H9 (cell line): ENCODE measurements around the gene NKAIN4. TPM values are rescaled to one million over a fixed set of nuclear protein-coding genes. Genes with fewer than 3 reads are reported as not detected.

ENCODE experiments used
- DNase-seq: peaks from one replicate; pipeline ENCODE4 v3.0.0-alpha.2; 2017
- H2AFZ ChIP-seq: one replicate; pipeline ENCODE4 v1.6.1; 2013; ENCODE audit warnings: mild to moderate bottlenecking, low read length, control low read depth, moderate library complexity
- H2AK5ac ChIP-seq: 2 replicates; pipeline ENCODE4 v1.6.1; 2013; ENCODE audit warnings: low read length, control low read depth, mixed read lengths; ENCODE audit not compliant: insufficient read length
- H2BK120ac ChIP-seq: one replicate; pipeline ENCODE4 v1.6.1; 2013; ENCODE audit warnings: low read depth, mild to moderate bottlenecking, low read length, control low read depth, inconsistent platforms; ENCODE audit not compliant: poor library complexity, severe bottlenecking
- H2BK12ac ChIP-seq: 2 replicates; pipeline ENCODE4 v1.6.1; 2013; ENCODE audit warnings: low read length, control low read depth, mixed read lengths, low read depth; ENCODE audit not compliant: insufficient read length
- H2BK15ac ChIP-seq: 2 replicates; pipeline ENCODE4 v1.6.1; 2013; ENCODE audit warnings: low read depth, low read length, control low read depth
- H2BK20ac ChIP-seq: one replicate; pipeline ENCODE4 v1.6.1; 2013; ENCODE audit warnings: low read depth, mild to moderate bottlenecking, low read length, control low read depth, inconsistent platforms; ENCODE audit not compliant: poor library complexity, severe bottlenecking
- H2BK5ac ChIP-seq: 2 replicates; pipeline ENCODE4 v1.6.1; 2013; ENCODE audit warnings: low read length, control low read depth, mixed read lengths; ENCODE audit not compliant: insufficient read length
- H3K14ac ChIP-seq: 2 replicates; pipeline ENCODE4 v1.6.1; 2013; ENCODE audit warnings: low read length, control low read depth; ENCODE audit not compliant: insufficient read depth
- H3K18ac ChIP-seq: 2 replicates; pipeline ENCODE4 v1.6.1; 2013; ENCODE audit warnings: low read depth, mild to moderate bottlenecking, mixed read lengths, low read length, control low read depth; ENCODE audit not compliant: insufficient read length
- H3K23ac ChIP-seq: 2 replicates; pipeline ENCODE4 v1.6.1; 2013; ENCODE audit warnings: low read length, control low read depth, mixed read lengths, low read depth; ENCODE audit not compliant: insufficient read length
- H3K23me2 ChIP-seq: 2 replicates; pipeline ENCODE4 v1.6.1; 2013; ENCODE audit warnings: low read depth, mild to moderate bottlenecking, mixed read lengths, low read length, control low read depth; ENCODE audit not compliant: insufficient read length, poor library complexity, severe bottlenecking
- H3K27ac ChIP-seq: 2 replicates; pipeline ENCODE4 v1.5.1; 2013; ENCODE audit warnings: low read length, control low read depth, mixed read lengths, low read depth; ENCODE audit not compliant: insufficient read length
- H3K27me3 ChIP-seq: 2 replicates; pipeline ENCODE4 v1.6.1; 2013; ENCODE audit warnings: low read length, control low read depth, inconsistent platforms; ENCODE audit not compliant: insufficient read depth
- H3K4ac ChIP-seq: 2 replicates; pipeline ENCODE4 v1.6.1; 2013; ENCODE audit warnings: low read depth, mild to moderate bottlenecking, control low read depth, inconsistent platforms, low read length, moderate library complexity
- H3K4me1 ChIP-seq: 2 replicates; pipeline ENCODE4 v1.6.1; 2013; ENCODE audit warnings: low read length, control low read depth, inconsistent platforms; ENCODE audit not compliant: insufficient read depth
- H3K4me2 ChIP-seq: 2 replicates; pipeline ENCODE4 v1.6.1; 2013; ENCODE audit warnings: low read length, control low read depth, mixed read lengths; ENCODE audit not compliant: insufficient read length, insufficient read depth
- H3K56ac ChIP-seq: 2 replicates; pipeline ENCODE4 v1.6.1; 2013; ENCODE audit warnings: low read depth, mild to moderate bottlenecking, mixed read lengths, low read length, control low read depth; ENCODE audit not compliant: insufficient read length
- H3K79me1 ChIP-seq: 2 replicates; pipeline ENCODE4 v1.6.1; 2013; ENCODE audit warnings: low read depth, mild to moderate bottlenecking, moderate library complexity, low read length, control low read depth, inconsistent platforms; ENCODE audit not compliant: insufficient read depth, poor library complexity, severe bottlenecking
- H3K79me2 ChIP-seq: 2 replicates; pipeline ENCODE4 v1.6.1; 2013; ENCODE audit warnings: low read length, control low read depth, inconsistent platforms; ENCODE audit not compliant: insufficient read depth
- H3K9ac ChIP-seq: 2 replicates; pipeline ENCODE4 v1.6.1; 2013; ENCODE audit warnings: low read length, control low read depth, mixed read lengths; ENCODE audit not compliant: insufficient read length; ENCODE audit errors: extremely low read depth
- H3K9me3 ChIP-seq: one replicate; pipeline ENCODE4 v1.6.1; 2013; ENCODE audit warnings: low read depth, low read length, inconsistent platforms; ENCODE audit not compliant: control insufficient read depth
- H3T11ph ChIP-seq: one replicate; pipeline ENCODE4 v1.6.1; 2013; ENCODE audit warnings: mild to moderate bottlenecking, low read length, control low read depth, inconsistent platforms
- H4K20me1 ChIP-seq: one replicate; pipeline ENCODE4 v1.6.1; 2013; ENCODE audit not compliant: control insufficient read depth, insufficient read length, insufficient read depth
- H4K5ac ChIP-seq: 2 replicates; pipeline ENCODE4 v1.6.1; 2013; ENCODE audit warnings: low read depth, mild to moderate bottlenecking, mixed read lengths, low read length, control low read depth; ENCODE audit not compliant: insufficient read length
- H4K8ac ChIP-seq: replicated peaks from 2 replicates; pipeline ENCODE4 v1.6.1; 2013; ENCODE audit warnings: low read length, control low read depth, mixed read lengths, low read depth; ENCODE audit not compliant: insufficient read length
- H4K91ac ChIP-seq: 2 replicates; pipeline ENCODE4 v1.6.1; 2013; ENCODE audit warnings: low read depth, mild to moderate bottlenecking, moderate library complexity, mixed read lengths, low read length, control low read depth; ENCODE audit not compliant: insufficient read length
- H3K27ac Mint-ChIP-seq, 3 experiments: 2 replicates in 2 of 3; 3 replicates in 1 of 3; pipeline ENCODE4 v1.8.0; 2020 to 2021; ENCODE audit warnings: mixed read lengths in 3 of 3, mild to moderate bottlenecking in 1 of 3, moderate library complexity in 1 of 3
- H3K27me3 Mint-ChIP-seq: 2 replicates; pipeline ENCODE4 v1.8.0; 2021; ENCODE audit warnings: low read depth, mild to moderate bottlenecking, moderate library complexity, mixed read lengths
- H3K36me3 Mint-ChIP-seq, 3 experiments: 2 replicates in 2 of 3; 3 replicates in 1 of 3; pipeline ENCODE4 v1.8.0; 2020 to 2021; ENCODE audit warnings: low read depth in 3 of 3, mixed read lengths in 3 of 3; ENCODE audit not compliant: insufficient read depth in 1 of 3
- H3K4me1 Mint-ChIP-seq, 2 experiments: 2 replicates each; pipeline ENCODE4 v1.8.0; 2020; ENCODE audit warnings: mixed read lengths in 2 of 2
- H3K4me3 Mint-ChIP-seq, 2 experiments: 2 replicates in 1 of 2; 3 replicates in 1 of 2; pipeline ENCODE4 v1.8.0; 2020 to 2021; ENCODE audit warnings: mild to moderate bottlenecking in 2 of 2, mixed read lengths in 2 of 2, moderate library complexity in 1 of 2
- H3K9me3 Mint-ChIP-seq, 2 experiments: 2 replicates in 1 of 2; 3 replicates in 1 of 2; pipeline ENCODE4 v1.8.0; 2020; ENCODE audit warnings: mild to moderate bottlenecking in 2 of 2, mixed read lengths in 2 of 2, moderate library complexity in 1 of 2
- WGBS: extraction: QIAGEN DNeasy Blood & Tissue Kit; methylation state at CpG from one replicate; pipeline ENCODE4 v1.1.7; 2013; ENCODE audit warnings: missing lambda C conversion rate, low lambda C conversion rate, mixed read lengths; ENCODE audit not compliant: insufficient read length; ENCODE audit errors: extremely low coverage; 5-methylcytosine and 5-hydroxymethylcytosine counted together
- total RNA-seq: library from RNA; stranded (reverse); gene quantifications from 2 replicates; pipeline ENCODE4 v1.2.1, GENCODE V29; 2021
- TF ChIP-seq, protein P1 (sequence below): fragments of 200-600 bp; sonication (generic); conservative IDR thresholded peaks from 3 replicates; pipeline ENCODE4 v1.8.0; 2021; ENCODE audit warnings: antibody characterized with exemption, mild to moderate bottlenecking

NKAIN4 gene
- total RNA-seq, 1 experiment from 2014 or later: 20.9 TPM

DNA sequence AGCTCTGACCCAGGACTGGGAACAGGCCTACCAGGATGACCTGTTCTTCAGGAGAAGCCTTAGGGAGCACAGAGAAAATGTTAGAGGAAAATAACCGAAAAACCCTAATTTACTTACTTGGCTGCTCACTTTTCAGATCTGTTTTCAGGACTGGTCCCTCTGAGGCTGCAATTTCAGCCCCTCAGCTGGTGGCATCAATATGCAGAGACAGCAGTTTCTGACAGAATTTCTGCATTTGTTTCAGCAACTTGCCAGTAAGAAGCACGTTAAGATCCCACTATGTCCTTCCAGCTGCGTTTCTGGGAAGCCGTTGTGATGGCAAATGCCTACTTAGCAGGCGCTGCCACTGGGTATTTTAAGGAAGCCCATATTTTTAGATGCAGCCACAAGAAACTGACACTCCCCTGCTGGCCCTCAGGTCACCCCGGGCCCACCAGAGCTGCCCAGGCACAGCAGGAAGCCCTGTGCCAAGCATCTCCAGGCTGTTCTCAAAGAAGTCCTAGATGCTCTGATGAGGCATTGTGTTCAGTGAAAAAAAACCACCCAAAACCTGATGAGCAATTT is 45.8 kb downstream of the NKAIN4 start:
- Histone ChIP-seq H2AFZ (no peak overlapping the region), H2BK120ac (no peak overlapping the region), H2BK12ac (no peak overlapping the region), H2BK20ac (no peak overlapping the region), H4K20me1 (no peaks in the 10 kb centered on the region), H3K79me2 (peaks cover 40% of the 10 kb centered on the region), H3K4me1 (no peaks in the 10 kb centered on the region), H4K91ac (no peak overlapping the region), H3K23me2 (no peaks in the 10 kb centered on the region), H2AK5ac (no peak overlapping the region), H3K9ac (no peak overlapping the region), H3K4ac (no peak overlapping the region), H3K23ac (no peak overlapping the region), H2BK15ac (no peak overlapping the region), H3K4me2 (no peak overlapping the region), H3T11ph (no peak overlapping the region), H3K14ac (no peak overlapping the region), H3K79me1 (peaks cover 15% of the 10 kb centered on the region), H3K18ac (no peak overlapping the region), H4K5ac (no peak overlapping the region), H3K27me3 (no peaks in the 10 kb centered on the region), H4K8ac (no peak overlapping the region), H3K9me3 (no peaks in the 10 kb centered on the region), H2BK5ac (no peak overlapping the region), H3K27ac (no peak overlapping the region), H3K56ac (no peak overlapping the region)
- DNase-seq: no peak
- H3K4me1 Mint-ChIP-seq: peaks cover 4 to 9% of the 10 kb centered on the region in 2 experiments
- no CpG with 5 or more reads among the region's 6 CpGs for WGBS
- H3K4me3 Mint-ChIP-seq: no peak overlapping the region
- peak overlapping the region in 1 of 3 experiments; percentile 48; a peak in 1 of 7 replicates for H3K27ac Mint-ChIP-seq
- no peaks in the 10 kb centered on the region for H3K9me3 Mint-ChIP-seq
- peaks cover 28 to 97% (median 89%) of the 10 kb centered on the region in 3 experiments; a peak in 6 of 7 replicates for H3K36me3 Mint-ChIP-seq
- H3K27me3 Mint-ChIP-seq: no peaks in the 10 kb centered on the region
- TF ChIP-seq, protein P1, sequence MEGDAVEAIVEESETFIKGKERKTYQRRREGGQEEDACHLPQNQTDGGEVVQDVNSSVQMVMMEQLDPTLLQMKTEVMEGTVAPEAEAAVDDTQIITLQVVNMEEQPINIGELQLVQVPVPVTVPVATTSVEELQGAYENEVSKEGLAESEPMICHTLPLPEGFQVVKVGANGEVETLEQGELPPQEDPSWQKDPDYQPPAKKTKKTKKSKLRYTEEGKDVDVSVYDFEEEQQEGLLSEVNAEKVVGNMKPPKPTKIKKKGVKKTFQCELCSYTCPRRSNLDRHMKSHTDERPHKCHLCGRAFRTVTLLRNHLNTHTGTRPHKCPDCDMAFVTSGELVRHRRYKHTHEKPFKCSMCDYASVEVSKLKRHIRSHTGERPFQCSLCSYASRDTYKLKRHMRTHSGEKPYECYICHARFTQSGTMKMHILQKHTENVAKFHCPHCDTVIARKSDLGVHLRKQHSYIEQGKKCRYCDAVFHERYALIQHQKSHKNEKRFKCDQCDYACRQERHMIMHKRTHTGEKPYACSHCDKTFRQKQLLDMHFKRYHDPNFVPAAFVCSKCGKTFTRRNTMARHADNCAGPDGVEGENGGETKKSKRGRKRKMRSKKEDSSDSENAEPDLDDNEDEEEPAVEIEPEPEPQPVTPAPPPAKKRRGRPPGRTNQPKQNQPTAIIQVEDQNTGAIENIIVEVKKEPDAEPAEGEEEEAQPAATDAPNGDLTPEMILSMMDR: no peak
